ENCODE measurements around the gene TGFB3.

- no peak for TF ChIP-seq POLR2A (IDR thresholded peaks at IDR 0.05)
- TF ChIP-seq, protein P1, sequence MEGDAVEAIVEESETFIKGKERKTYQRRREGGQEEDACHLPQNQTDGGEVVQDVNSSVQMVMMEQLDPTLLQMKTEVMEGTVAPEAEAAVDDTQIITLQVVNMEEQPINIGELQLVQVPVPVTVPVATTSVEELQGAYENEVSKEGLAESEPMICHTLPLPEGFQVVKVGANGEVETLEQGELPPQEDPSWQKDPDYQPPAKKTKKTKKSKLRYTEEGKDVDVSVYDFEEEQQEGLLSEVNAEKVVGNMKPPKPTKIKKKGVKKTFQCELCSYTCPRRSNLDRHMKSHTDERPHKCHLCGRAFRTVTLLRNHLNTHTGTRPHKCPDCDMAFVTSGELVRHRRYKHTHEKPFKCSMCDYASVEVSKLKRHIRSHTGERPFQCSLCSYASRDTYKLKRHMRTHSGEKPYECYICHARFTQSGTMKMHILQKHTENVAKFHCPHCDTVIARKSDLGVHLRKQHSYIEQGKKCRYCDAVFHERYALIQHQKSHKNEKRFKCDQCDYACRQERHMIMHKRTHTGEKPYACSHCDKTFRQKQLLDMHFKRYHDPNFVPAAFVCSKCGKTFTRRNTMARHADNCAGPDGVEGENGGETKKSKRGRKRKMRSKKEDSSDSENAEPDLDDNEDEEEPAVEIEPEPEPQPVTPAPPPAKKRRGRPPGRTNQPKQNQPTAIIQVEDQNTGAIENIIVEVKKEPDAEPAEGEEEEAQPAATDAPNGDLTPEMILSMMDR (IDR thresholded peaks at IDR 0.05): no peak
Observed at GRCh38 chr14:75972801-75973421, 8.9 kb downstream of the TGFB3 start.
